Uterus (tissue), 2 donors: ENCODE measurements around the gene CBLL1.

ENCODE experiments used
- POLR2A ChIP-seq, 2 donors: fragments of 450-650 bp; IDR thresholded peaks; one replicate each; pipeline ENCODE4 v1.6.1; 2016; ENCODE audit warnings: antibody characterized with exemption in 2 of 2, mild to moderate bottlenecking in 1 of 2, moderate library complexity in 1 of 2
- TF ChIP-seq, protein P1 (sequence below), 4 experiments: fragments of 200-600 bp in 2 of 4; fragments of 450-650 bp in 2 of 4; sonication (generic) in 2 of 4; IDR thresholded peaks; one replicate each; pipeline ENCODE4 v1.5.1; 2016 to 2019; ENCODE audit warnings: antibody characterized with exemption in 4 of 4, mild to moderate bottlenecking in 2 of 4, moderate library complexity in 1 of 4

DNA sequence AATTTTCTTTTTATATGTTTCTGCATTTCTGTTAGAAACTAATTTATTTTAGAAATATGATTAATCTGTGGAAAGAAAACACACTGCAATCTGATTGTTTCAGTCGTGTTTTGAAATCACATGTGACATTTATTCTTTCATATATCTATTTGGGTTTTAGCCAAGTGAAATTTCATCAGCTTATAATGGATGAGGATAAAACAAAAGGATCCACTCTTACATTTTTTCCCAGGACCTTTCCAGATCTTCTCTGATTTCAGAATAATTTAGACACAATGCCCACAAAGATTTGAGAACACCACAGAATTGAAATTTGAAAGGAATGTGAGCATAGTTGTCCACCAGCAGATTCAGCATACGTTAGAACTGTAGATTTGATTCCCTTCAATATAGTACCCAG lies 29.1 kb downstream of the CBLL1 start:
- TF ChIP-seq, protein P1, sequence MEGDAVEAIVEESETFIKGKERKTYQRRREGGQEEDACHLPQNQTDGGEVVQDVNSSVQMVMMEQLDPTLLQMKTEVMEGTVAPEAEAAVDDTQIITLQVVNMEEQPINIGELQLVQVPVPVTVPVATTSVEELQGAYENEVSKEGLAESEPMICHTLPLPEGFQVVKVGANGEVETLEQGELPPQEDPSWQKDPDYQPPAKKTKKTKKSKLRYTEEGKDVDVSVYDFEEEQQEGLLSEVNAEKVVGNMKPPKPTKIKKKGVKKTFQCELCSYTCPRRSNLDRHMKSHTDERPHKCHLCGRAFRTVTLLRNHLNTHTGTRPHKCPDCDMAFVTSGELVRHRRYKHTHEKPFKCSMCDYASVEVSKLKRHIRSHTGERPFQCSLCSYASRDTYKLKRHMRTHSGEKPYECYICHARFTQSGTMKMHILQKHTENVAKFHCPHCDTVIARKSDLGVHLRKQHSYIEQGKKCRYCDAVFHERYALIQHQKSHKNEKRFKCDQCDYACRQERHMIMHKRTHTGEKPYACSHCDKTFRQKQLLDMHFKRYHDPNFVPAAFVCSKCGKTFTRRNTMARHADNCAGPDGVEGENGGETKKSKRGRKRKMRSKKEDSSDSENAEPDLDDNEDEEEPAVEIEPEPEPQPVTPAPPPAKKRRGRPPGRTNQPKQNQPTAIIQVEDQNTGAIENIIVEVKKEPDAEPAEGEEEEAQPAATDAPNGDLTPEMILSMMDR (IDR thresholded peaks at IDR 0.05), result no peak
- TF ChIP-seq POLR2A (IDR thresholded peaks at IDR 0.05), result no peak
